ENCODE measurements around the gene IRAK2.
A peak's percentile ranks its signal among the peaks of the same experiment; 100 is the strongest.

The IRAK2 gene

DNA sequence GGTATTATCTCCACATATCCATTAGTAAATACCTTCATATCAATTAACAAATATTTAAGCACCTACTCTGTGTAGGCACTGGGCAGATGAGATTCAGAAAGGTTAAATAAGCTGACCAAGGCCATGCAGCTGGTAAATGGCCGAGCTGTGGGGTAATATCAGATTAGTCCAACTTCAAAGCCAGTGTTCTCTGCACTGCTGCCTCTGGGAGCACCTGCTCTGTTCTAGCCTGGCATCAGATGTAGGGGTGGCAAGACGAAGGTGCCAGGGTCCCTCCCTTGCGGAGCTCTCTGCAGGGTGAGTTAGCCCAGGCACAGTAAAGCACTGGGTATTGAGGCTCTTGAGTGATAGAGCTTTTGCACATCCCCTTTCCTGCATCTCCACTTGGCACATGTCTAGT lies 89.0 kb downstream of the IRAK2 start:
- no peak for TF ChIP-seq CTCF (IDR thresholded peaks at IDR 0.05; ENCODE audit: low read depth, low read length)
- DNase-seq (ENCODE audit: low read depth in 2 of 2): no peak
- no peak overlapping the region for H3K4me3 ChIP-seq (replicated peaks in 1 of 2; ENCODE audit: low read depth in 2 of 2, low read length in 2 of 2)

DNA sequence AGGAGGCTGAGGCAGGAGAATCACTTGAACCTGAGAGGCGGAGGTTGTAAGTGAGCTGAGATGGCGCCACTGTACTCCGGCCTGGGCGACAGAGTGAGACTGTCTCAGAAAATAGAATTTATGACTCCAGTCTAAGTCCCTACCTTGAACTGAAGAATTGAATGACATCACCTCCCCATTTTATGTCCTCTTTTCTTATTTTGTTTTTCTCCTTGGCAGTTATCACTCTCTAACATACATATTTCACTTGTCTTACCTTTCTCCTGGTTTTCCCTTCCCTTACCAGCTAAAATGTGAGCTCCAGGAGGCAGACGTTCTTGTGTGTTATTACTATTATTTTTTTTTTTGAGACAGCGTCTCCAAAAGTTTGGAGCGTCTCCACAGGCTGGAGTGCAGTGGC lies 91.1 kb downstream of the IRAK2 start:
- no peak for DNase-seq (ENCODE audit: low read depth in 2 of 2)
- H3K4me3 ChIP-seq (replicated peaks in 1 of 2; ENCODE audit: low read depth in 2 of 2, low read length in 2 of 2): no peak overlapping the region
- no peak for TF ChIP-seq CTCF (IDR thresholded peaks at IDR 0.05; ENCODE audit: low read depth, low read length)

DNA sequence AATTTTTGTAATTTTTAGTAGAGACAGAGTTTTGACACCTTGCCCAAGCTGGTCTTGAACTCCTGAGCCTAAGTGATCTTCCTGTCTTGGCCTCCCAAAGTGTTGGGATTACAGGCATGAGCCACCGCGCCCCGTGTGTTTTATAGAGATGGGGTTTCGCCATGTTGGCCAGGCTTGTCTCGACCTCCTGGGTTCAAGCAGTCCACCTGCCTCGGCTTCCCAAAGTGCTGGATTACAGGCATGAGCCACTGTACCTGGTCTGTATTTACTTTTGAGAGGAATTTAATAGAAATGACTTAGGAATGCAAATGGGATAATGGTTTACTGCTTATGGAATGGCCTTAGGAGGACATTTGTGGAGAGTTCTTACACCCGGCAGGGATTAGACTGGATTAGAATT lies 94.3 kb downstream of the IRAK2 start:
- no peak for DNase-seq (ENCODE audit: low read depth in 2 of 2)
- TF ChIP-seq CTCF (IDR thresholded peaks at IDR 0.05; ENCODE audit: low read depth, low read length): no peak
- H3K4me3 ChIP-seq (replicated peaks in 1 of 2; ENCODE audit: low read depth in 2 of 2, low read length in 2 of 2): no peak overlapping the region

DNA sequence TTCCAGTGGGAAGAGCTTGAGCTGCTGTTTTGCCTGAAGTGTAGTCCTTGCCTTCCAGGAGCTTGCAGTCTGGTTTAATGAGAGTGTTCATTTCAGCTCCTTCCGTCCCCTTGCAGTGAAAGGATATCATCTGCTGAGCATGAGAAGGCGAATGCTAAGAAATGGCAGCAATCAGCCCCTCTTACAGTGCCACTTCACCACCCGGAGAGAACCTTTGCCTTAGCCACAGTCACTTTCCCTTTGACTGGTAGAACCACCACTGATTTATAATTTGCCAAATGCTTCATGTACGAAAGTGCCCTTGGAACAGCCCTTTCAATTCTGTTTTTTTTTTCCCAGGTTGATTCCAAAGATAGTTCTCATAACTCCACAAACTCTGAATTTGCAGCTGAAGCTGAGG lies 95.1 kb downstream of the IRAK2 start:
- no peak overlapping the region for H3K4me3 ChIP-seq (replicated peaks in 1 of 2; ENCODE audit: low read depth in 2 of 2, low read length in 2 of 2)
- no peak for DNase-seq (ENCODE audit: low read depth in 2 of 2)
- no peak for TF ChIP-seq CTCF (IDR thresholded peaks at IDR 0.05; ENCODE audit: low read depth, low read length)

- TF ChIP-seq CTCF (IDR thresholded peaks at IDR 0.05; ENCODE audit: low read depth, low read length): no peak
- H3K4me3 ChIP-seq (replicated peaks in 1 of 2; ENCODE audit: low read depth in 2 of 2, low read length in 2 of 2): no peak overlapping the region
- no peak for DNase-seq (ENCODE audit: low read depth in 2 of 2)
Measured at GRCh38 chr3:10260211-10260701, 95.5 kb downstream of the IRAK2 start.

DNA sequence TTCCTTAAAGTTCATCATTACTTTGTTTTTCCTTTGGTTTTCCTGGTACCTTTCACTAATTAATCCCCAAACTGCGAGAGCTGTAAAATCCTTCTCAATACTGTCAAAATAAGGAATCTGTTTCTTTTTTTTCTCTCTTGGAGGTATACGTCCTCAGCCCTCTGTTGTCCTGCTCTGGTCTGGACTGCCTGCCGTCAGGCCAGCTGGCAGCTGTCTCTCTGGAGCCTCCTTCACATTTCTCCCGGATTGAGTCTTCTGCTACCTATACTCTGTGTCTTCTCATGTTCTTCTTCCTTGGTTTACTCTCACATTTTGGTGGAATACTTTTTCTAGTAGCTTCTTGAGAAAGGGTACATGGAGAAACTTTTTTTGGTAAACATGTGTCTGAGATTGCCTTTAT lies 97.3 kb downstream of the IRAK2 start:
- no peak overlapping the region for H3K4me3 ChIP-seq (replicated peaks in 1 of 2; ENCODE audit: low read depth in 2 of 2, low read length in 2 of 2)
- DNase-seq (ENCODE audit: low read depth in 2 of 2): no peak
- TF ChIP-seq CTCF (IDR thresholded peaks at IDR 0.05; ENCODE audit: low read depth, low read length): no peak

GRCh38 chr3:10263646-10264363 lies 99.1 kb downstream of the IRAK2 start:
- peak; percentile 57 to 62 for DNase-seq (ENCODE audit: low read depth in 2 of 2)
- no peak overlapping the region for H3K4me3 ChIP-seq (replicated peaks in 1 of 2; ENCODE audit: low read depth in 2 of 2, low read length in 2 of 2)
- TF ChIP-seq CTCF (IDR thresholded peaks at IDR 0.05; ENCODE audit: low read depth, low read length): peak; percentile 63
